Measurements from ENCODE around the gene NR0B2.

The NR0B2 gene

DNA sequence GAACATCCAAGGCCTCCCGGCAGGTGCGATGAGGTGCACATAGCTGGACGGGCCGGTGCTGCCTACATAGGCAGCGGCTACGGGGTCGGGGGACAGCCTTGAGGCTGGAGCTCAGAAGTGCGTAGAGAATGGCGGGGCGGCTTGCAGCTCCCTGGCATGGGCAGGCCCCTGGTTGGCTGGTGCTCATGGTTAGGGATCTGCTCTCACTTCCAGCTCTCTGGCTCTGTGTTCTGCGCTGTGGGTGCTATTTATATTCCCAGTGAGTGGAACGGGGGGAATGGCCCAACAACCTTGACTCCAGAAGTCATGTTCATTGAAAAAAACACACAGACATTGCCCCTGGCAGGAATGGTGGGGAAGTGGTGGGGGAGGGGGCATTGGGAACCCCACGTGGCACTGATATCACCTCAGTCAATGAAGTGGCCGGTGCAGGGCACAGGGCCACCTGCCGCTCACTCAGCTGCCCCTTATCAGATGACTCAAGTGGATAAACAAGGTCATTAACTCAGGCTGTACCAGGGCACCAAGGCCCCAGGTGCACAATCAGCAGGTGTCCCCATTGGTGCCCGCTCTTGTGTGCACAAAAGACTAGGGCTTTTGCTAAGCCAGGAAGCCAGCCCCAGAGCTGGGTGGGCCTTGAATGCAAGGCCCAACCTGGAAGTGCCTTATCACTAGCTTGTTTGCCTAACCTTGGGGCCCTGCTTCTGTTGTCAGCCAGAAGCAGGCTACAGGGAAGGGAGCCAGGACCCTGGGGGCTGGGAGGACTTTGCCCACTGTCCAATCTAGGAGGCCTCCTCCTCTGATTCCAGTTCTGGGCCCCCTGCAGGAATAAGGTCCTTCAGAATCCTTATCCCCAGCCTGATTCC lies at the start of gene NR0B2:
TSS of gene NR0B2 (minus strand) at position 222 of the 866 bp plus-strand sequence. CDS start at position 187, 35 bp downstream.
- DNase-seq (ENCODE audit: low read depth), result no peak
- H3K4me3 ChIP-seq (ENCODE audit: low read depth, low read length), result no peak within 1 kb of the TSS
- TF ChIP-seq CTCF (IDR thresholded peaks at IDR 0.05; ENCODE audit: insufficient read depth, low read depth, low read length, missing control alignments), result no peak

- no peak for DNase-seq (ENCODE audit: low read depth)
These were observed 48.1 kb upstream of the NR0B2 start for GRCh38 chr1:26961826-26962225.

GRCh38 chr1:26960625-26960966 lies 46.8 kb upstream of the NR0B2 start:
- no peak overlapping the region for H3K4me3 ChIP-seq (ENCODE audit: low read depth, low read length)
- no peak for TF ChIP-seq CTCF (IDR thresholded peaks at IDR 0.05; ENCODE audit: insufficient read depth, low read depth, low read length, missing control alignments)
- no peak for DNase-seq (ENCODE audit: low read depth)

More at GRCh38 chr1:26961826-26962225, 48.1 kb upstream of the NR0B2 start:
- no peak overlapping the region for H3K4me3 ChIP-seq (ENCODE audit: low read depth, low read length)
- TF ChIP-seq CTCF (IDR thresholded peaks at IDR 0.05; ENCODE audit: insufficient read depth, low read depth, low read length, missing control alignments), result no peak

- no peak for TF ChIP-seq CTCF (IDR thresholded peaks at IDR 0.05; ENCODE audit: insufficient read depth, low read depth, low read length, missing control alignments)
- DNase-seq (ENCODE audit: low read depth), result no peak
- peak within 1 kb of the TSS; percentile 11; the same call in 1 of the 2 replicates for H3K4me3 ChIP-seq (ENCODE audit: low read depth, low read length)
These were observed 46.2 kb upstream of the NR0B2 start, which contains the start of gene KDF1 for GRCh38 chr1:26959722-26960624. TSS of gene KDF1 (minus strand) at chr1:26960468. CDS start at chr1:26952380, 8,088 bp downstream.

GRCh38 chr1:26959270-26959669 lies 45.5 kb upstream of the NR0B2 start:
- no peak for DNase-seq (ENCODE audit: low read depth)
- no peak overlapping the region for H3K4me3 ChIP-seq (ENCODE audit: low read depth, low read length)
- no peak for TF ChIP-seq CTCF (IDR thresholded peaks at IDR 0.05; ENCODE audit: insufficient read depth, low read depth, low read length, missing control alignments)

- TF ChIP-seq CTCF (IDR thresholded peaks at IDR 0.05; ENCODE audit: insufficient read depth, low read depth, low read length, missing control alignments), result no peak
- no peak overlapping the region for H3K4me3 ChIP-seq (ENCODE audit: low read depth, low read length)
- DNase-seq (ENCODE audit: low read depth), result no peak
These were observed 43.5 kb upstream of the NR0B2 start for GRCh38 chr1:26957306-26957705.

Measured in GM12865 (cell line).